GM12878 (cell line): ENCODE measurements around the gene WFDC8.

Experiments
- CTCF ChIP-seq, 3 experiments: IDR thresholded peaks in 2 of 3; conservative IDR thresholded peaks in 1 of 3; 2 replicates each; pipeline ENCODE4 v1.5.1; 2011; ENCODE audit warnings: low read depth in 3 of 3, low read length in 3 of 3, mild to moderate bottlenecking in 3 of 3, control low read depth in 2 of 3, moderate library complexity in 2 of 3, inconsistent platforms in 1 of 3, mixed read lengths in 1 of 3; ENCODE audit not compliant: control insufficient read depth in 2 of 3, insufficient read depth in 1 of 3; ENCODE audit errors: extremely low read depth in 1 of 3
- EZH2 ChIP-seq: IDR thresholded peaks from 2 replicates; pipeline ENCODE4 v1.6.1; 2012; ENCODE audit warnings: low read depth, mild to moderate bottlenecking, control low read depth, inconsistent platforms, low read length, borderline replicate concordance; ENCODE audit not compliant: control insufficient read depth
- HCFC1 ChIP-seq: fragments of 150-350 bp; IDR thresholded peaks from 2 replicates; pipeline ENCODE4 v1.6.1; 2014; ENCODE audit warnings: low read length
- MYC ChIP-seq: IDR thresholded peaks from 2 replicates; pipeline ENCODE4 v1.6.1; 2011; ENCODE audit warnings: mild to moderate bottlenecking, low read length, moderate library complexity, inconsistent platforms; ENCODE audit not compliant: insufficient read depth, insufficient replicate concordance, insufficient read length, severe bottlenecking
- NBN ChIP-seq: fragments of 450-650 bp; IDR thresholded peaks from 2 replicates; pipeline ENCODE4 v1.6.1; 2016
- NR2C2 ChIP-seq: IDR thresholded peaks from 2 replicates; pipeline ENCODE4 v1.6.1; 2011; ENCODE audit warnings: borderline replicate concordance, low read depth; ENCODE audit not compliant: control insufficient read depth, insufficient read length
- POLR2A ChIP-seq: IDR thresholded peaks from 2 replicates; pipeline ENCODE4 v1.6.1; 2011; ENCODE audit warnings: low read depth, mild to moderate bottlenecking, low read length
- RAD21 ChIP-seq: IDR thresholded peaks from 2 replicates; pipeline ENCODE4 v1.6.1; 2011; ENCODE audit warnings: mild to moderate bottlenecking, low read depth, low read length, moderate library complexity; ENCODE audit not compliant: insufficient read depth
- RCOR1 ChIP-seq: conservative IDR thresholded peaks from 2 replicates; pipeline ENCODE4 v1.6.1; 2012; ENCODE audit warnings: low read depth, low read length, improper control_type of control experiment
- SIX5 ChIP-seq: IDR thresholded peaks from 2 replicates; pipeline ENCODE4 v1.6.1; 2011; ENCODE audit warnings: mild to moderate bottlenecking, low read depth, low read length, moderate library complexity; ENCODE audit not compliant: severe bottlenecking
- TF ChIP-seq, protein P1 (sequence below): fragments of 450-650 bp; formaldehyde crosslinking; IDR thresholded peaks from 2 replicates; pipeline ENCODE4 v1.5.0; 2022; ENCODE audit warnings: mild to moderate bottlenecking, missing genetic modification characterization

GRCh38 chr20:45576995-45577394 is 2.1 kb downstream of the WFDC8 start:
- TF ChIP-seq HCFC1: no peak
- TF ChIP-seq RAD21: no peak
- TF ChIP-seq EZH2: no peak
- no peak for TF ChIP-seq CTCF (IDR thresholded peaks at IDR 0.05 in 2 of 3, conservative IDR thresholded peaks at IDR 0.05 in 1 of 3; ENCODE audit: control insufficient read depth in 2 of 3, extremely low read depth in 1 of 3, insufficient read depth in 1 of 3, low read depth in 3 of 3, low read length in 3 of 3)
- no peak for TF ChIP-seq POLR2A
- TF ChIP-seq NBN: no peak
- TF ChIP-seq MYC: no peak
- TF ChIP-seq NR2C2: no peak
- no peak for TF ChIP-seq SIX5
- no peak for TF ChIP-seq RCOR1
- TF ChIP-seq, protein P1, sequence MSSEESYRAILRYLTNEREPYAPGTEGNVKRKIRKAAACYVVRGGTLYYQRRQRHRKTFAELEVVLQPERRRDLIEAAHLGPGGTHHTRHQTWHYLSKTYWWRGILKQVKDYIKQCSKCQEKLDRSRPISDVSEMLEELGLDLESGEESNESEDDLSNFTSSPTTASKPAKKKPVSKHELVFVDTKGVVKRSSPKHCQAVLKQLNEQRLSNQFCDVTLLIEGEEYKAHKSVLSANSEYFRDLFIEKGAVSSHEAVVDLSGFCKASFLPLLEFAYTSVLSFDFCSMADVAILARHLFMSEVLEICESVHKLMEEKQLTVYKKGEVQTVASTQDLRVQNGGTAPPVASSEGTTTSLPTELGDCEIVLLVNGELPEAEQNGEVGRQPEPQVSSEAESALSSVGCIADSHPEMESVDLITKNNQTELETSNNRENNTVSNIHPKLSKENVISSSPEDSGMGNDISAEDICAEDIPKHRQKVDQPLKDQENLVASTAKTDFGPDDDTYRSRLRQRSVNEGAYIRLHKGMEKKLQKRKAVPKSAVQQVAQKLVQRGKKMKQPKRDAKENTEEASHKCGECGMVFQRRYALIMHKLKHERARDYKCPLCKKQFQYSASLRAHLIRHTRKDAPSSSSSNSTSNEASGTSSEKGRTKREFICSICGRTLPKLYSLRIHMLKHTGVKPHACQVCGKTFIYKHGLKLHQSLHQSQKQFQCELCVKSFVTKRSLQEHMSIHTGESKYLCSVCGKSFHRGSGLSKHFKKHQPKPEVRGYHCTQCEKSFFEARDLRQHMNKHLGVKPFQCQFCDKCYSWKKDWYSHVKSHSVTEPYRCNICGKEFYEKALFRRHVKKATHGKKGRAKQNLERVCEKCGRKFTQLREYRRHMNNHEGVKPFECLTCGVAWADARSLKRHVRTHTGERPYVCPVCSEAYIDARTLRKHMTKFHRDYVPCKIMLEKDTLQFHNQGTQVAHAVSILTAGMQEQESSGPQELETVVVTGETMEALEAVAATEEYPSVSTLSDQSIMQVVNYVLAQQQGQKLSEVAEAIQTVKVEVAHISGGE (CRISPR knock-in tag): no peak
